GM21367 (cell line): ENCODE results near the gene MEAK7.

Experiments used
- ATAC-seq: cut with Tn5 transposase; IDR thresholded peaks from one replicate; pipeline ENCODE4 v1.9.1; 2021; ENCODE audit not compliant: unreplicated experiment

MEAK7 gene

GRCh38 chr16:84504420-84505248 lies at the start of gene MEAK7:
Gene MEAK7 (minus strand): TSS chr16:84504659. CDS start chr16:84498086, 6,573 bp downstream.
- peak; percentile 94 for ATAC-seq

GRCh38 chr16:84553873-84554399 lies 49.5 kb upstream of the MEAK7 start:
- ATAC-seq = no peak

GRCh38 chr16:84552135-84552534 lies 47.7 kb upstream of the MEAK7 start:
- ATAC-seq = no peak

GRCh38 chr16:84550096-84550495 lies 45.6 kb upstream of the MEAK7 start:
- ATAC-seq = no peak

- ATAC-seq = no peak
These were observed 44.7 kb upstream of the MEAK7 start for GRCh38 chr16:84548971-84549844.

GRCh38 chr16:84548508-84548907 lies 44.0 kb upstream of the MEAK7 start:
- no peak for ATAC-seq

GRCh38 chr16:84547546-84548061 lies 43.1 kb upstream of the MEAK7 start:
- ATAC-seq = no peak

- ATAC-seq = no peak
These were observed 42.4 kb upstream of the MEAK7 start for GRCh38 chr16:84546669-84547545.

GRCh38 chr16:84545114-84545737 lies 40.8 kb upstream of the MEAK7 start:
- no peak for ATAC-seq

GRCh38 chr16:84544031-84544773 lies 39.7 kb upstream of the MEAK7 start:
- ATAC-seq = no peak

GRCh38 chr16:84543253-84543652 lies 38.8 kb upstream of the MEAK7 start:
- no peak for ATAC-seq

- no peak for ATAC-seq
These were observed 37.7 kb upstream of the MEAK7 start for GRCh38 chr16:84541999-84542817.

- no peak for ATAC-seq
These were observed 35.7 kb upstream of the MEAK7 start for GRCh38 chr16:84540194-84540593.

- no peak for ATAC-seq
These were observed 33.9 kb upstream of the MEAK7 start for GRCh38 chr16:84538222-84538840.

- ATAC-seq = no peak
These were observed 33.2 kb upstream of the MEAK7 start for GRCh38 chr16:84537491-84538151.

GRCh38 chr16:84535851-84536250 lies 31.4 kb upstream of the MEAK7 start:
- no peak for ATAC-seq

- ATAC-seq = no peak
These were observed 30.9 kb upstream of the MEAK7 start for GRCh38 chr16:84535408-84535807.

- ATAC-seq = no peak
These were observed 30.4 kb upstream of the MEAK7 start for GRCh38 chr16:84534815-84535214.
